Activated CD4-positive, alpha-beta memory T cell treated with anti-CD3 and anti-CD28 coated beads, Interleukin-2, amount 10 ng/mL, durations not matched to agents 7 days and 5 days (primary cell): ENCODE data around the gene BOD1L2. TPM values are rescaled to one million over a fixed set of nuclear protein-coding genes. Genes with fewer than 3 reads are reported as not detected.

Experiments used
- CTCF ChIA-PET: fragments of 350-600 bp; sonication (Branson Sonifier 250); formaldehyde crosslinking; loops from one replicate; lab custom pipeline; 2021; ENCODE audit warnings: antibody characterized with exemption, inconsistent platforms; lab: Charles Lee
- POLR2A ChIA-PET: fragments of 350-600 bp; sonication (Branson Sonifier 250); formaldehyde crosslinking; loops from one replicate; lab custom pipeline; 2021; ENCODE audit warnings: antibody characterized with exemption; lab: Charles Lee
- DNase-seq: peaks from one replicate; pipeline ENCODE4 v3.0.0-alpha.2; 2020
- H3K27ac Mint-ChIP-seq: one replicate; pipeline ENCODE4 v1.8.0; 2021; ENCODE audit warnings: mild to moderate bottlenecking, mixed read lengths
- H3K27me3 Mint-ChIP-seq: one replicate; pipeline ENCODE4 v1.8.0; 2021; ENCODE audit warnings: mixed read lengths
- H3K36me3 Mint-ChIP-seq: one replicate; pipeline ENCODE4 v1.8.0; 2021; ENCODE audit warnings: low read depth, mixed read lengths
- H3K4me1 Mint-ChIP-seq: one replicate; pipeline ENCODE4 v1.8.0; 2021; ENCODE audit warnings: mixed read lengths
- H3K4me3 Mint-ChIP-seq: one replicate; pipeline ENCODE4 v1.8.0; 2021; ENCODE audit warnings: mild to moderate bottlenecking, mixed read lengths
- H3K9me3 Mint-ChIP-seq: one replicate; pipeline ENCODE4 v1.8.0; 2021; ENCODE audit warnings: mixed read lengths
- total RNA-seq, 2 experiments: library from RNA; stranded (reverse); gene quantifications; one replicate each; pipeline ENCODE4 v1.2.3, GENCODE V29; 2021

The BOD1L2 gene
- total RNA-seq, 2 experiments from 2014 or later: not detected

DNA sequence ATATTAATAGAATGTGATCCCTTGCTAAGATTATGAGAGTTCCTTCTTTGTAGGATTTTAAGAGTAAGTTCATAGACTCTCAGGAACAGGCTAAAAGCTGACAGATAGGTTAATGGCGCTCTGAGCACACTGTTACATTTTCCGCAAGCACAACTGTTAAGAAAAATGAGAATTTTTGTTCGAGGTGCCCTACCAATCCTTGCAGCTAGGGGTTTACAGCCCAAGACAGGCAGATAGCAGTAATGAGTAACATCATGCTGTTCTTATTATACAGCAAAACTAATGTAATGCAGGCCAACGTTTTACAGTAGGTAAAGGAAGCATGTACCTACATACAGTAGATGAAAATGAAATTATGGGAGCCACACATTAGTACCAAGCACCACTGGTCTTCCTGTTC is 11.2 kb upstream of the BOD1L2 start:
- Mint-ChIP-seq H3K4me1 (no peaks in the 10 kb centered on the region), H3K27ac (no peak overlapping the region), H3K4me3 (no peak overlapping the region), H3K9me3 (no peaks in the 10 kb centered on the region), H3K27me3 (peaks cover 4% of the 10 kb centered on the region), H3K36me3 (no peaks in the 10 kb centered on the region)
- no peak for DNase-seq
- CTCF ChIA-PET: no interaction called here
- POLR2A ChIA-PET: interaction anchor here (0.7 kb wide), 1 partner anchor 563 kb away, joined by 3 read pairs; no protein-coding TSS in a partner anchor

DNA sequence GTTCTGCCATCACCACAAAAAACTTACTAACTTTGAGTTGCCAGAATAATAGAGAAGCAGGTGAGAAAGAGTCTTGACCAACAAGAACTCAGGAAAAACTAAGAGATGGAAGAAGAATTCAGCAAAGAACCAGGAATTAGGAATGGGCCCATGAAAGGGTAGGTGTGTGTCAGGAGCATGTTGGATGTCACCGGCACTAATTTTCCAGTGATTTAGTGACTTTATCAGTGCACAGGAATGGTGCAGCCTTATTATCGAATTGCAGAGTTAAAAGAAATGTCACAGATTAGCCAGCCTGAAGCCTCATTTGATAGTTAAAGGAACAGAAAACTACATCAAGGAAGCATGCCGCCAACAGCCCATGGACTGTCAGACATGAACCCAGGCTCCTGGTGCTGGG is 9.0 kb upstream of the BOD1L2 start:
- Mint-ChIP-seq H3K27me3 (peaks cover 4% of the 10 kb centered on the region), H3K27ac (no peak overlapping the region), H3K4me1 (no peaks in the 10 kb centered on the region), H3K4me3 (no peak overlapping the region), H3K36me3 (no peaks in the 10 kb centered on the region), H3K9me3 (no peaks in the 10 kb centered on the region)
- ChIA-PET CTCF (no interaction called here), POLR2A (no interaction called here)
- no peak for DNase-seq

DNA sequence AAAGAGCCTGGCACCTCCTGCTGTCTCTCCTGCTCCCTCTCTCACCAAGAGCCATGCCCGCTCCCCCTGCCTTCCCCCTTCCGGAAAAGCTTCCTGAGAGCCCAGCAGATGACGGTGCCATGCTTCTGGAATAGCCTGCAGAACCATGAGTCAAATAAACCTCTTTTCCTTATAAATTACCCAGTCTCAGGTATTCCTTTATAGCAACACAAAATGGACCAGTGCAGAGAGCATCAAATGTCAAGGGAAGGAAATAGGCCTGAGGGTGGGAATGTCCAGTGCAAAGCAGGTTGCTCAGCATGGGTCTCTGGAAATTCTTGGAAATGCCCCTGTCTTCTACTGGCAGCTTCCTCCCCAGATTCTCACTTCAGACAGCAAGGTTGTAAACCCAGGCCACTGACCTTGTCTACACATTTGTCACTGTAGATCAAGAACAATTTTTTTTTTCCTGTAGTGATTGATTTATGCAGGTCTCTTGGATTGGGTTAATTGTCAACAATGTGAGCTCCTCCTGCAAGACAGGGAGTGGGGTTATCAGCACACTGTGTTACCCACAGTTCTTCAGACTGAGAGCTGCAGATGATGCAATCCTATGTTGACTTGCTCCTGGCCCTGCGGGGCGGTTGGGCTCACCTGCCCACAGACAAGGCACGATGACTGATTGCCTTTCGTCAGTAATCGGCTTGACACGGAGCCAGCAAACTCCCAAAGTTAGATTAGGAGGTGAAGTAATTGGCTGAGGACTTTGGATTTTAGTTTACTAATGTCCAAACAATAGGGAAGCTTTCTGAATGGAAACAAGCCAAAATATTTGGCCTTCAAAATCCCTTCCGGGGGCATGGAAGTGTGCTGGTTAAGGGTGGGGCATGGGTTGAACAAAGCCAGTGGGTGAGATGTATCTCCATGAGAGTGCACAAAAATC is 5.4 kb upstream of the BOD1L2 start:
- Mint-ChIP-seq H3K27me3 (no peaks in the 10 kb centered on the region), H3K36me3 (no peaks in the 10 kb centered on the region), H3K27ac (no peak overlapping the region), H3K4me1 (no peaks in the 10 kb centered on the region), H3K4me3 (no peak overlapping the region), H3K9me3 (no peaks in the 10 kb centered on the region)
- no peak for DNase-seq
- ChIA-PET POLR2A (no interaction called here), CTCF (no interaction called here)

DNA sequence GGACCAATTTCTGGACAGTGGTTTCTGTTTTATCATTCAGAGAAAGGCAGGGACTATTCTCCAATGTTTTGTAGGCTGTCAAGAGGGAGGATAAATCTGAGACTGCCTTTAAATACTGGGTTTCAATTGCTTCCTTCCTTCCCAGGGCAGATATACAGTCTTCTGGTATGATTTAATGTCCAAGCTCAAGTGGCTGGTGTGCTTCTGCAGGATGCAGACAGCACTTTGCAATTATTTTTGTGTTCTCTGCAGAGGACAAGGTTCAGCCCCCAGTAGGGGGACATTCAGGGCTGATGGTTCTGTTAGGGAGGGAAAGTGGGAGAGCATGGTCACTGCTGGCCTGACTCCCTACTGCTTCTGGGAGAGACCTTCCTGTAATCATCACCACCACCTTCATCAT is 4.6 kb upstream of the BOD1L2 start:
- ChIA-PET CTCF (no interaction called here), POLR2A (no interaction called here)
- no peak for DNase-seq
- Mint-ChIP-seq H3K27me3 (no peaks in the 10 kb centered on the region), H3K9me3 (no peaks in the 10 kb centered on the region), H3K27ac (no peak overlapping the region), H3K36me3 (no peaks in the 10 kb centered on the region), H3K4me3 (no peak overlapping the region), H3K4me1 (no peaks in the 10 kb centered on the region)

DNA sequence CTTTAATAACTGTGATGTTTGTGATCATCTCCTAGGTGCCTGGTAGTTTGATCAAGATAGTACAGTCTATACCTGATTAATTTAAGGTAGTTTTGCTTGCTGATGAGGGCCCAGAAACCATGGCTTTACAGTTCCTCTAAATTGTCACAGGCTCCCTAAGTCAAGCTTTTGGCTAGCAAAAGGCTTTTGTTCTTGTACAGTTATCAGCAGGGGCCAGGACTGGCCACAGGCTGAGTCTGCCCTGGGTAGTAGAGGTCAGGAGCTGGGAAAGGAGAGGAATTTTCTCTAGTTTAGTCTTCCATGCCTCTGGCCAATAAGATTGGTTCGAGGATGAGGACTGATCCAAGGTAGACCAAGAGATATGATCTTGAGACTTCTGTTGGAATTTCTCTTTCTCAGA is 3.6 kb upstream of the BOD1L2 start:
- no peaks in the 10 kb centered on the region for H3K4me1 Mint-ChIP-seq
- H3K9me3 Mint-ChIP-seq: no peaks in the 10 kb centered on the region

DNA sequence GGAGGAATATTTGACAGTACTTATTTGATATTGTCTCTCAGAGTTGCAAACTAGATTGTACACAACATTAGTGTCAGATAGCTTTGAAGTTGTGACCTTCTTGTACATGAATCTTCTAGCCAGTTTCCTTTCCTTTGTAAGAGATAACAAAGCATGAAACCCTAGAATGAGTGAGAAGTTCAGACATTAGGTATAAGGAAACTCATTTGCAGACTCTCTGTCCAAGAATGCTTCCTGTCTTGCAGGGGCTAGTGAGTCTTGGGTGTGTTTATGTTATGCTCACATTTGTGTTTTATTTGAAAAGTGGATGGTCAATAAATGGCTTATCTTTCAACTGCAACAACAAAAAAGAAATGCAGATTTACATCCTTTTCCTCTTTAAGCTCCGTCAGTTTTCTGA is 1.4 kb downstream of the BOD1L2 start:
- no peaks in the 10 kb centered on the region for H3K36me3 Mint-ChIP-seq
- no peaks in the 10 kb centered on the region for H3K9me3 Mint-ChIP-seq
- POLR2A ChIA-PET: no interaction called here
- DNase-seq: no peak
- H3K27ac Mint-ChIP-seq: no peak overlapping the region
- CTCF ChIA-PET: no interaction called here
- peaks cover 10% of the 10 kb centered on the region for H3K27me3 Mint-ChIP-seq
- no peaks in the 10 kb centered on the region for H3K4me1 Mint-ChIP-seq
- no peak overlapping the region for H3K4me3 Mint-ChIP-seq

More for the DNA sequence above, 3.6 kb upstream of the BOD1L2 start:
- Mint-ChIP-seq H3K27ac (no peak overlapping the region), H3K4me3 (no peak overlapping the region), H3K36me3 (no peaks in the 10 kb centered on the region), H3K27me3 (no peaks in the 10 kb centered on the region)
- POLR2A ChIA-PET: no interaction called here
- CTCF ChIA-PET: no interaction called here
- no peak for DNase-seq

DNA sequence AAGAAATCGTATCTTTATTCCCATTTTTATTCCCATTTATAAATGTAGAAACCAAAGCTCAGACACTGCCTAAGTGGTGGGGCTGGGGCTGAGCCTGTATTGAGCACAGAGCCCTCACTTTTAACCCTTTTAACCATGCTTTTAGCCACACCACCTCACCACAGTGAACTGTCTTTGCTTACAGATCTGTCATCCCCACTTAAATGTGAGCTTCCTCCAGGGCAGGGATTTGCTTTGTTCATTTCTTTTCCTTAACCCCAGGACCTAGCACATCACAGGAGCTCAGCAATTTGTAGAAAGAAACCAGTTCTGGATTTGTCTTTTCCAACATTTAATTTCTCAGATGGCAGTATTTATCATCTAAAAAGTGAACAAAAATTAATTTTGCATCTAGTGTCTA is 2.2 kb downstream of the BOD1L2 start:
- ChIA-PET CTCF (no interaction called here), POLR2A (no interaction called here)
- H3K27ac Mint-ChIP-seq: no peak overlapping the region
- H3K36me3 Mint-ChIP-seq: no peaks in the 10 kb centered on the region
- peaks cover 10% of the 10 kb centered on the region for H3K27me3 Mint-ChIP-seq
- H3K9me3 Mint-ChIP-seq: no peaks in the 10 kb centered on the region
- DNase-seq: no peak
- H3K4me1 Mint-ChIP-seq: no peaks in the 10 kb centered on the region
- H3K4me3 Mint-ChIP-seq: no peak overlapping the region

DNA sequence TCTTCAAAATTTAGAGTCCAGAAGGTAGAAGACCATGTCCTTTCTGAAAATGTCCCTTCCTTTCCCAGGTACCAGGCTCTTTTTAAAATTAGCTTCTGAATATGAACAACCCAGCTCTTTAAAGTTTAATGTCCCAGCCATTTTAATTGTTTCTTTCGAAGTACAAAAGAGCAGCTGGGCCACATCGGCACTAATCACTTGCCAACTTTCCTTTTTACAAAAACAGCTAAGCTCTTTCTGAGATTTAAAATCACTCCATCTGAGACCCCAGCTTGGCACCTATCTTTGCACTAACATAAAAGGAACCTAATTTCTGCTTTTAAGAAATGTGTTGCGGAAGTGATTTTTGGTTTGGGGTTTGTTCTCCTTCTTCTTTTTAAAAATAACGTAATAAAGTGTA is 2.6 kb downstream of the BOD1L2 start:
- Mint-ChIP-seq H3K9me3 (no peaks in the 10 kb centered on the region), H3K4me3 (no peak overlapping the region), H3K36me3 (no peaks in the 10 kb centered on the region), H3K27ac (no peak overlapping the region), H3K27me3 (peaks cover 10% of the 10 kb centered on the region), H3K4me1 (no peaks in the 10 kb centered on the region)
- DNase-seq: no peak
- POLR2A ChIA-PET: no interaction called here
- CTCF ChIA-PET: no interaction called here

DNA sequence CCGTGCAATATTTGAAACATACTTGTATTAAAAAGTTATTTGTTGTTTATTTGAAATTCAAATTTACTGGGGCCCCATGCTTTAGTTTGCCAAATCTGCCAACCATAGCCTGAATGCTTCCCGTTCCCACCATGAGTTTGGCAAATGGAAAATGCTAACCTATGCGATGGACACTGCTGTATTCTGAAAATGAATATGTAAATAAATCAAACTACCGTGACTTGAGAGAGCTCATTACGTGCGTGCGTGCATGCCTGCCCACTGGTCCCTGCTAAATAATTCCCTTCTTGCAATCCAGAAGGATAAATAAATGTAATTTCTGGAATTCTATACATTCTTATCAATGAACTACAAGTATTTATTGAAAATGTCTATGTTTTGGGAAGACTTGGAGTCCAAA is 3.2 kb downstream of the BOD1L2 start:
- Mint-ChIP-seq H3K27ac (no peak overlapping the region), H3K36me3 (no peaks in the 10 kb centered on the region), H3K9me3 (no peaks in the 10 kb centered on the region), H3K4me3 (no peak overlapping the region), H3K27me3 (peaks cover 10% of the 10 kb centered on the region), H3K4me1 (no peaks in the 10 kb centered on the region)
- DNase-seq: no peak
- POLR2A ChIA-PET: no interaction called here
- CTCF ChIA-PET: no interaction called here

DNA sequence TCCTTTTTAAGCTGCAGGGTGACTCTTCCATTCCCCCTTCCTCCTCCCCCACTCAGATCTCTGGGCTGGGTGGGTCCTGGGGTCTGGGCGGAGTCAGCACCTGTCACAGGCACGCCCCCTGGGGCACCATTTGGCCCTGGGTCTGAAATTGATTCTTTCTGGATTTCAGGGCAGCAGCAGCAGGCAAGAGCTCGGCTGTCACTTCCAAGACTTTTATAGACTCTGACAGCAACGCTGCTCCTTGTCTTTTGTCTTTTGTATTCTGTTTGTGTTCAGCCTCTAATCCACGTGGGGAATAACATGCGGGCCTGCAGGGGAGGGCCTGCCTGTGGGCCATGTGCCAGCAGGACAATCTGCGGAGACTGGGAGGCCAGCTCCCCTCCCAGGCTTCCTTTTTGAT is 3.9 kb downstream of the BOD1L2 start:
- no peak for DNase-seq
- CTCF ChIA-PET: no interaction called here
- H3K27me3 Mint-ChIP-seq: peaks cover 10% of the 10 kb centered on the region
- POLR2A ChIA-PET: no interaction called here
- no peaks in the 10 kb centered on the region for H3K36me3 Mint-ChIP-seq
- no peak overlapping the region for H3K27ac Mint-ChIP-seq
- no peaks in the 10 kb centered on the region for H3K9me3 Mint-ChIP-seq
- H3K4me3 Mint-ChIP-seq: no peak overlapping the region
- no peaks in the 10 kb centered on the region for H3K4me1 Mint-ChIP-seq

DNA sequence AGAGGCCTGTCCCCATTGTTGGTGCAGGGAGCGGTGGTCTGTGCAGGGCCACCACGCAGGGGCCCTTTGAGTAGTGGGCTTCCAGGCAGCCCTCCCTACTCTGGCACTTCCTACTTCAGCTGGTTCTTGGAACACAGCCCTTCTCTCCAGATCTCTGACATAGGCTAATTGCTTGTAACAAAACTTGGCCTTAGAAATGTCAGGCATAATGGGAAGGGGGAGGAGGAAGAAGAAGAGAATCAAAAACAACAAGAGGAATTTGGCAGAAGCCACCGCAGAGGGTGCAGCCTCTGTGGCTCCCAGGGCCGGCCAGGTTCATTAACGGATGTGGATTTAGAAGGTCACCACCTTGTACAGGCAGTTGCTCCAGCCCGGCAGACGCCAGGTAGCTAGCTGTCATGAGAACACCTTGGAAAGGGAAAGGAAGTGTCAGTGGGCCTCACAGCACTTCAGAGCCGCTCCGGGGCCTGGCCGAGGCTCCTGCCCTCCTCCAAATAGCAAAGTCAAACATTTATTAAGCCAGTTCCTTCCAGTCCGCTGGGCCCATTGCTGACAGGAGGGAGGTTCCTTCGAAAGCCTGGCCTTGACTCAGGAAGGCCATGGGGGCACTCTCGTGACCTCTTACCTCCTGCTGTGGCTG is 7.4 kb downstream of the BOD1L2 start:
- Mint-ChIP-seq H3K27me3 (peaks cover 10% of the 10 kb centered on the region), H3K27ac (no peak overlapping the region), H3K9me3 (no peaks in the 10 kb centered on the region), H3K4me3 (no peak overlapping the region), H3K36me3 (no peaks in the 10 kb centered on the region), H3K4me1 (no peaks in the 10 kb centered on the region)
- ChIA-PET POLR2A (no interaction called here), CTCF (no interaction called here)
- no peak for DNase-seq

DNA sequence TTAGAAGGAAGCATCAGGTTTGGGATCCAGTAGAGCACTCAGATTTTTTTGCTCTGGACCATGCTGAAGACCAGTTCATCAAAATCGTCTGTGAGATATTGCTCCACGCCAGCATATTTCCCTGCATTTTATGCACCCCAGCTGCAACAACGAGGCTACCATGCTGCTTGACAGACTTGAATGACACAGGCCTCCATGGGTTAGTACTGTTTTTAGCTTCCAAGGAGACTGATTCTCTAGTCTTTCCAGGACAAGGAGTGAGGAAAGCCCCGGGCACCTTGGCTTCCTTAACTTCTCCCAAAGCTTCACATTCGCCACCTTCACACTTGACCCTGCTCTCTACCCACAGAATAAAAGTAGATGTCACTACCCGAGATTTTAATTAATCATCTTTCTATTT is 17.5 kb downstream of the BOD1L2 start:
- H3K27ac Mint-ChIP-seq: no peak overlapping the region

DNA sequence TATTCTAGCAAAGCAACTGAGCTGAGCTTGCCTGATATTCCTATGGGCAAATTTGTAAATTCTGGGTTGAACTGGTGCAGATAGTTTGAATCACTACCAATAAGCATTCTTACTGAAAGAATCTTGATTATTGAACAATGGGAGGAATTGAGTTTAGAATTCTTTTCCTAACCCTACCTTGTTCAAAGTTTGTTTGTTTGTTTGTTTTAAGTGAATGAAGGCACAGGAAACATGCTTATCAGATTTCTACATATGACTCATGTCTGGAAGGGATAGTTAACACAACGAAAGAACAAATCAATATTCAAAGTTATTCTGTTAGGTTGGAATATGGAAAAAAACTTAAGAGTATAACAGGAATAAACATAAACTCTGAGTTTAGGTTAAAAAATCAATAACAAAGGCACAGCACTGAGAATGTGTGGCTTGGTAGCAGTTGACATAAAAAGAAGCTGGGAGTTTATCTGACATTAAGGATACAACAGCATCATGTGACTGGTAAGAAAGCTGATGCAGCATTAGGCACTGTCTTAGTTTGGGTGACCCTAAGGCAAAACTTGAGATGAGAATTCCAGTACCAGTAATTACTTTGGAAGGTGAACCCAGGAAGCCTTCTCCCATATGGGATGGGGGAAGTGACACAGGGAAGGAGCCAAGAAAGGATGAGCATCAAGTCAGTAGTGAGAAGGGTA is 20.9 kb downstream of the BOD1L2 start:
- no peak for DNase-seq
- Mint-ChIP-seq H3K9me3 (no peaks in the 10 kb centered on the region), H3K4me1 (no peaks in the 10 kb centered on the region), H3K27ac (no peak overlapping the region), H3K27me3 (peaks cover 5% of the 10 kb centered on the region), H3K4me3 (no peak overlapping the region), H3K36me3 (no peaks in the 10 kb centered on the region)
- POLR2A ChIA-PET: no interaction called here
- CTCF ChIA-PET: no interaction called here

More for the DNA sequence above, 17.5 kb downstream of the BOD1L2 start:
- Mint-ChIP-seq H3K4me3 (no peak overlapping the region), H3K9me3 (no peaks in the 10 kb centered on the region), H3K27me3 (peaks cover 5% of the 10 kb centered on the region), H3K36me3 (no peaks in the 10 kb centered on the region), H3K4me1 (no peaks in the 10 kb centered on the region)
- no peak for DNase-seq
- POLR2A ChIA-PET: no interaction called here
- CTCF ChIA-PET: no interaction called here
